ENCODE measurements around the gene CUL7.

- TF ChIP-seq CTCF (IDR thresholded peaks at IDR 0.05 in 2 of 3, conservative IDR thresholded peaks at IDR 0.05 in 1 of 3; ENCODE audit: insufficient read depth in 2 of 3, low read depth in 1 of 3, low read length in 3 of 3) (no peak), POLR2AphosphoS2 (IDR thresholded peaks at IDR 0.05; ENCODE audit: low read length) (no peak), MYC (IDR thresholded peaks at IDR 0.05; ENCODE audit: low read depth, low read length) (no peak), MYC (CRISPR knock-in tag; IDR thresholded peaks at IDR 0.05; ENCODE audit: borderline replicate concordance, low read depth) (no peak), JUN (IDR thresholded peaks at IDR 0.05; ENCODE audit: borderline replicate concordance, low read depth, low read length) (no peak), JUN (CRISPR knock-in tag; IDR thresholded peaks at IDR 0.05; ENCODE audit: borderline replicate concordance) (no peak), NR2C1 (IDR thresholded peaks at IDR 0.05) (no peak), NR2C1 (tag; IDR thresholded peaks at IDR 0.05) (no peak)
These were observed 19.5 kb downstream of the CUL7 start for GRCh38 chr6:43034190-43034525.
